HG03439 (cell line): Measurements from ENCODE around the gene LMNB1.

Source experiments
- ATAC-seq: cut with Tn5 transposase; IDR thresholded peaks from one replicate; pipeline ENCODE4 v1.9.1; 2021; ENCODE audit warnings: mild to moderate bottlenecking, moderate library complexity; ENCODE audit not compliant: unreplicated experiment

LMNB1 gene

DNA sequence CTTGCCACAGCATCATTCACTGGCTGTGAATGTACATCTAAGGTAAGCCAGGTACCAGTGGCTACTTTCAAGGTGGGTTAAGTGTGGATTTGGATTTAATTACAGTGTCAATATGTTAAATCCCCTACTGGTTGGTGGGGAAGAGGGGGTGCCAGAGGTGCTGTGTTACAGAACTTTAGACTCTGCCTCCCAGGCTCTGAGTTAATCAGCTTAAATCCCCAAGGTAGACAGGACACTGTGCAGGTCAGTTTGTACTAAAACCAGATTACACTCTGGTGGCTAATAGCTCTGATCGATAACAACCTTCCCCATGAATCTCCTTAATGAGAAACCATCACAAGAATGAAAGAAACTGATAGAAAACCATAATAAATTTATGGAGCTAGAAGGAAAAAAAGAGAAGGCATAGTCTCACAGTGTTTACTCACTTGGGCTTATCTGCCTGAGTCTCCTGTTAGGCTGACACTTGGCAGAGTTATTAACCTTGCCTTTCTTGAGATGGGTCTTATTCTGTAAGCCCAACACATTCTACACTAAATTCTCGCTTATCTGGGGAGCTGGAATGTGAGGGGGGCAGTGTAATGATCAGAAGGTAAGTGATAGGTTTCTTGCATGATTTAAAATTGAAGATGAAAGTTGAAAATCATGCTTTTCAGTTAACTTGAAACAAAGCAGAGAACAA is 106.8 kb downstream of the LMNB1 start:
- no peak for ATAC-seq

DNA sequence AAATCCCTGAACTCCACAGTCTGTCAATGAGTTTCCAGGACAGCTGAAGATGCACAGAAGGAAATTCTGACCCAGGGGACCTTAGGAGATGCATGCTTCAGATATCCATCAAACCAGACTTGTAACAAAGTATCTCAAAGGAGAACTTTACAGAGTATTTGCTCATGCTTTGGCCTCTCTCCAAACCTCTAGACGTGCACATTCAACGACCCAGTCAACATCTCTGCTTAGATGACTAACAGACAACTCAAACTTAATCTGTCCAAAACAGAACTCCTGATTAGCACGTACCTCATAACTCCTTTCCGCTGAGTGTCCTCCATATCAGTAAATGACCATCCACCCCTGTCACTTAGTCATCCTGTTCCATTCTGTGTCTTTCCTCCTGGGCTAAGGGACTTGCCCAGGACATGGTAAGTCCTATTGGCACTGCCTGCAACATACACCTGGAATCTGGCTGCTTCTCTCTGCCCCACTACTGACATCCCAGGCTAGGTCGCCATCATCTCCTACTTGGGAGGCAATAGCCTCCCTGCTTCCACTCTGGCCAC is 107.4 kb downstream of the LMNB1 start:
- ATAC-seq = no peak
